Measurements from ENCODE around the gene ARFIP1.

Gene ARFIP1

DNA sequence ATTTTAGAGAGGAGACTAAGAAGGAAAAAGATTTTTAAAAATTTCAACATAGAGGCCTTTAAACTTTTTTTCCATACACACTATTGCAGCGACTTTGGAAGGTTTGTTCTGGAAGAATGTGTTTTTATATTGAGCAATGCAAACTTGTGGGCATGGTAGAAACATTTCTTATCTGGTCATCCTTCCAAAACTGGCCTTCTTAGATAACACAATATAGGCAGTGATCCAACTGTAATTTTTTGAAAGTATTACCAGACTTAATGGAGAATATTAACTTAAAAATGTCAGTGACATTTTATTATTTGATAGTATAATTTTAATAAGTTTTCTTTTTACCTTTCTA lies 182.0 kb downstream of the ARFIP1 start:
- DNase-seq (ENCODE audit: low read depth in 2 of 2) = no peak

All from activated CD8-positive, alpha-beta memory T cell treated with anti-CD3 and anti-CD28 coated beads for 4 hours (primary cell).